Stimulated activated CD4-positive, alpha-beta T cell treated with anti-CD3 and anti-CD28 coated beads, Interleukin-4, amount 100 ng/mL, for 24 hours (primary cell): ENCODE results near the gene RNASE8.

Experiments
- DNase-seq: peaks from one replicate; pipeline ENCODE4 v3.0.0-alpha.2; 2020

The RNASE8 gene

DNA sequence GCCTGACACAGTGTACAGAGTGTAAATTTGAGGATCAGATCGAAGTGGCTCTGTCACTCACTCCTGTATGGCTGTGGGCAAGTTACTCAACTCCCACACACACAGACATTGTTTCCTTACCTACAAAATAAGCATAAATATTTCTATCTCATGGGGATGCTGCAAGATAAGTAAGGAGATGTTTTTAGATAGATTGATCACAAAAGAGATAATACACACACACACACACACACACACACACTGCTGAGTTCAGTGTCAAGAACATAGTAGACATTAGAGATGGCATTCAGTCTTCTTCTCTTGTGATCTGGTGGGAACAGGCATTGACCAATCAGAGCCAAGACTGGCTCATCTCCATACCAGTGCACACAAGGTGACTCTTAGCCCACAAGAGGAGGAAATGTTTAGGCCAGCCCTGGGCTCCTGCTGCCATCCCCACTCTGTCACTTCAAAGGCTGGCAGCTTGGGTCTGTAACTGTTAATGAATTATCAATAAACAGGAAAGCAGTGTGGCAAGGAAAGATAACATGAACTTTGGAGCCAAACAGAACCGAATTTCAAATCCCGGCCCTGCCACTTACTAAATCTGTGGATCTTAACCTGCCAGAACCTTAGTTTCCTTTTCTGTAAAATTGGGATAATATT is 3.4 kb upstream of the RNASE8 start:
- DNase-seq = no peak

GRCh38 chr14:21054768-21055145 is 2.9 kb upstream of the RNASE8 start:
- DNase-seq = no peak

- no peak for DNase-seq
Measured at GRCh38 chr14:21055432-21056117, 2.0 kb upstream of the RNASE8 start.

DNA sequence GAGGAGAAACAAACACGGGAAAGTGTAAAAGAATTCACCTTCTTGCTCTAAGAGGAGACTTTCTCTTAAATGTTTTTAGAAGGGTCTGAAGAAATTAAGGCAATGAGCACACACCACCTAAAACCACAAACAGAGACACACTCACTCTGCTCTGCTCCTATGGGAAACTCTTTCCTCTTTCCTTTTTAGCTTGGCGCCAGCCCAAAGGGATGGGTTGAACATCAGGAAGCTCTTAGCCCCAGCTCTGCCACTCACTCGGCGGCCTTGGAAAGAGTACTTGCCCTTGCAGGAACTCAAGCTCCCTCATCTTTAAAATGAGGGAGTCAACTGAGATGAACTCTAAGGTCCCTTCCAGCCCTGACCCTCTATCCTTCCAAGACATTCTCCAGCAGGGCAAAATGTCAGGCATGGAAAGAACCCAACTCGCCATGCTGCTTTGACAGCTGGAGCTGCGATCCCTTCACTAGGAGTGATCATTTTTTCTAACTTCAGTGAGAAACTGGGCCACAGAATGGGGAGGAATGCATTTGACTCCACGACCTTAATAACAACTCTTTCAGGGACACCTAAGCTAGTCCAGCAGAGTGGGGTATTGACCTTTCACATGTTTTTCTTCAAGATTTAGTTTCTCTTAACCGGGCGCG is 980 bp upstream of the RNASE8 start:
- DNase-seq = no peak

GRCh38 chr14:21058903-21059302 is 1.3 kb downstream of the RNASE8 start:
- no peak for DNase-seq

DNA sequence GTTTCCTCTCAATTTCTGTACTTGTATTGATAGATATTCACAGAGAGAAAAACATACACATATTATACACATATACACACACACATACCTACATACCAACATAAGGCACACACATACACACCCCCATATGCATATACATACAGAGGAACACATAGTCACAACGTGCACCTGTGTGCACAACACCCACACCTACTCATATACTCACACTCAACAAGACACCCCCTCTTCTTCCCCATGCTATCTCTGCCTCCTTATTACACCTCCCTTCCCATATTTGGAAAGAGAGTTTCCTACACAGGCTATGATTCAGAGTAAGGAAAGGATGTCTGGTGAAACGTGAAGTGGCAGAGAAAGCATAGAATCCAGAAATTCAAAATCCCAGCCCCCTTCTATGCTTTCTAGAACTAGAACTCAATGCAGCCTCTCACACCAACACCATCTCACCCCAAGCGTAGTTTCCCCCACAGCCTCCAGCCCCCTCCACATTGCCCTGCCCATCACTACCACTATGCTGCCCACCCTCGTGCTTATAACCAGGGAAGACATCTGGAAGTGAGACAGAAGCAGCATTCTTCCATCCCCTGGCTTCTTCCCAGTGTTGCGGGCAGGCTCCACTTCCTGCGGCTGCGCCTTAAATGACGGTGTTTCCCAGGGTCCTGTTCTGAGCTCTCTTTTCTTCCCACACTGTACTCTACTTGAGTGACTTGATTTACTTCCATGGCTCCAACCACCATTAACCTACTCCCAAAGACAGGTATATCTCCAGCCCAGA is 2.4 kb downstream of the RNASE8 start:
- no peak for DNase-seq

DNA sequence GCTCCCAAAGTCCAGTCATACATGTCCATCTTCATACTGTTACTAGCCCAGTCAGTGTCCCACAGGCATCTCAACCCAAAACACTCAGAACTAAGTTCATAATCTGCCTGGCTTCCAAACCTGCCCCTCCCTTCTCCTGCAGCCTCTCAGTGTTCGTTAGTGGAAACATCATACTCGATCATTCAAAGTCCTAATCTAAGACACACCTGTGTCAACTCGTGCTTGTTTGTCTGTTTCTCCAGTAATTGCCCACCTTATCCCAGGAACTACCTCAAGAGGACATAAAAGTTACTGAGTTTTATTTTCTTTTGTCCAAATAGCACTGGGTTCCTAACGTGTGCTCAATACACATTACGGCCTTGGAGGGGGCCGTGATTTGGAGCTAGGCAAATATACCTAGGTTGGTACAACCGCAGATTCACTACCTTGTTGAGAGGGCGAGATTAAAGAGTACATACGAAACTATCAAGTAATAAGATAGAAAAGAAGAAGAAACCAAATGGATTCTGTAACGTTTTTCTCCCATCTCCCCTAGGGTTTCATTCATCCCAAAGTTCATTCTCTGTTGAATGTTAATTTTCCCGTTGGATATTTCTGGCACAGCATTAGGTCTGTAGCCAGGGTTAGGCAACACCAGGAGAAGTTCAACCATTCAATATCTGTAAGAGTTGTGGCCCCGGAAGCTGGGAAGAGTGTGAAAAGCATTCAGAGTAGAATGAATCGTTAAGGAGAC is 3.2 kb downstream of the RNASE8 start:
- no peak for DNase-seq

DNA sequence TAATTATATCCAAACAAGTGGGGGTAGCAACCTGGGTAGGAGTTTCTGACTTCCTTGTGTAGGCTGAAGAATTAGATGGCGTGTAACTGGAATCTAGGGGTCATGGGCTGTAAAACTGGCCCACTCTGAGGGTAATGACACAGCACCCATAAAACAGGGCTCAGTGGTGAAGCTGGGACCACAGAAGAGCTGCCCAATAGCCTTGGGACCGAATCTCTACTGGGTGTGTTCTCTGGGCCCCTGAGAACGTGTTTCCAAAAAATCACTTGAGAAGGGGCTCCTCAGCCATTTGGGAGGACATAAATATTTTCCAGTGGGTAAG is 3.7 kb downstream of the RNASE8 start:
- no peak for DNase-seq

GRCh38 chr14:21063479-21063878 is 5.9 kb downstream of the RNASE8 start:
- DNase-seq = no peak

GRCh38 chr14:21066882-21067502 is 9.4 kb downstream of the RNASE8 start:
- DNase-seq = no peak

DNA sequence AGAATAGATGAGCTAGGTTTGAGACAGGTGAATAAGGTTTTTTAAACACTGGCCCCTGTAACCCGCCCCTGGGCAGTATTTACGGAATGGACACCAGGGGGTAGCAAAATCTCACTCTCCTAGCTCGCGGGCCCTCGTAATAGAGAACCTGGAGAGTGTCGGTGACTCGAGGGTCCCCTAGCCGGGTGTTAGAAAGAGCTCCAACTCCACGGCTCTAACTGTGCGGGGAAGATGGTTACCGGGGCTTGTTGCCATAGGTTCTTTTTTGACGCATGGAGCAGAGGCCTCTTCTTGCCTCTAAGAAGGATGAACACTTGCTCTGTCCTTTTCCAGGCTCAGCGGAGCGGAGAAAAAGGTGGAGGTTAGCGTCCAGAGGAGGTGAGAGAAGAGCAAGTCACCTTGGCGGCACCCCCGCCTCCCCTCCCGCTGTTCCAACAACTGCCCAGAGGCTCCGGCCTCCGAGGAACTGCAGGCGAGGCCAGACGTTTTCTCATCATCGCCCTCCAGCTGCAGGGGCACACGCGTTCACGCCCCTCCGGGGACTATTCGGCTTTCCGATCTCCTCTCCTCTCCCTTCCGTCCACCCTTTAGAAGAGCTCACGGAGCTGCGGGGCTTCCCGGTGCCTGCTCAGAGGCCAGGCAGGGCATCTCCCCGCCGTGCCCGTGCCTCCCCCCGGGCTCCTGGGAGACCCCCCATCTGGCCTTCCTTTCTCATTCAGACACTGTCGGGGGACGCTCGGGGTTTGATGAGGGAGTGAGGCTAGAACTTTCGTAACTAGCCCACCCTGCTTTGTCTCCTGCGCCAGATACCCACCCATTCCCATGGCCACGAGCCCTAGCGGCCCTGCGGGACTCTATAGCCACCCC is 11.1 kb downstream of the RNASE8 start:
- DNase-seq = peak; percentile 44

GRCh38 chr14:21069388-21070082 is 11.9 kb downstream of the RNASE8 start:
- DNase-seq = no peak

DNA sequence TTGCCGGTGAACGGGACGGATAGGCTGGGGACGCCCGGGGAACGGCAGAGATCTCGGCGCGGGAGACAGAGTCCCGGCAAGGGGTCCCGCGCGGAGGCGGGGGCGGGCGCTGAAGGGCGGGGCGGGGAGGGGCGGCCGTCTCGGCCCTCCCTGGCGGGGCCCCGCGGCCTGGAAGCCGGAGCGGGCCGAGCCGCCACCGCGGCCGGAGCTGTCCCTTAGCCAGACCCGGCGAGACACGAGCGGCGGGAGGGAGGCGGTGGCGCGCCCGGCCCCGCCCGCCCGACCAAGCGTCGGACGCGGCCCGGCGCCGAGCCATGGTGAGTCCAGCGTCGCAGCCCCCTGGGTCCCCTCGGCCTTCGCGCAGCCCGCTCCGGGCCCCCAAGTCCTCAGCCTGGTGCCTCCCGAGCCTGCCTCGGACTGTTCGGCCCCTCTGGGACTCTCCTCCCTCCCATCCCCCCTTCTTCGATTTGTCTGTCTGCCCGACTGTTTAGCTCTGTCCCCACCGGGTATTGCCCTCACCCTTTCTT is 12.5 kb downstream of the RNASE8 start, which contains the start of gene ARHGEF40:
TSS of gene ARHGEF40 (plus strand) at position 222 of the 527 bp plus-strand sequence. CDS start at position 315, 93 bp downstream.
- peak; percentile 13 for DNase-seq

DNA sequence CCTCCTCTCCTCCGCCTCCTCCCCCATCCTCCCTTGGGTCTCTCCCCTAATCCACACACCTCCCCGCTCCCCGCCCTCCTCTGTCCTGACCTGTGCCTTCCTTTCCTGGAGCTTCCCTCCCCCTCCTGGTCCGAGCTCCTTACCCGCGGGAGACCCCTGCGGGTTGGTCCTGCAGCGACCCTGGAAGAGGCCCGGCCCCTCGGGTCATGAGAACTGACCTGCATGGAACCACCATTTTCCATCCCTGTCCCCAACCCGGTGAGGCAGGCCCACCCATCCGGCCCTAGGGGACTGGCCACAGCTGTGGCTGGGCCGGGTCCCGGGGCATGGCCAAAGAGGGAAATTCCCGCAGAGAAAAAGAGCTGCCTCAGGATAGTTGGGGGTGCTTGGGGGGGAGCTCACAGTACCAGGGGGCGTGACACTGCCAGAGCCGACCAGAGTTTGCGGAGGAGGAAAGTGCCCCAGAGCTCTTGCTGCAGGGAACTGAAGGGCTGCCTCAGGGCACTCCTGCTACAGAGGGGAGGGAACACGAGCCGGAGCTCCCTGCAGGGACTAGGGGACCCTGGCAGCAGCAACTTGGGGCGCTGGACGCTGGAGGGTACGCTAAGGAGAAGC is 13.1 kb downstream of the RNASE8 start:
- peak; percentile 16 for DNase-seq

- DNase-seq = peak; percentile 37
Measured at GRCh38 chr14:21071225-21072030, 13.8 kb downstream of the RNASE8 start.

GRCh38 chr14:21072031-21072473 is 14.4 kb downstream of the RNASE8 start:
- DNase-seq = no peak

- DNase-seq = no peak
Measured at GRCh38 chr14:21072781-21073339, 15.2 kb downstream of the RNASE8 start.

GRCh38 chr14:21073921-21074320 is 16.3 kb downstream of the RNASE8 start:
- no peak for DNase-seq
